Measurements from ENCODE around the gene REST.
"Not testable (repeated sequence)": the region's sequence is repeated elsewhere in the genome, so short reads cannot be mapped to it uniquely, and the experiment has no call there.

REST gene

GRCh38 chr4:56910172-56910967, 2.7 kb downstream of the REST start:
- DNase-seq (ENCODE audit: low spot score) = no peak

GRCh38 chr4:56914336-56914735, 6.6 kb downstream of the REST start:
- no peak for DNase-seq (ENCODE audit: low spot score)

- DNase-seq (ENCODE audit: low spot score) = not testable (repeated sequence)
Observed at GRCh38 chr4:56914977-56915376, 7.3 kb downstream of the REST start.

- no peak for DNase-seq (ENCODE audit: low spot score)
Observed at GRCh38 chr4:56927196-56927595, 19.5 kb downstream of the REST start.

GRCh38 chr4:56930638-56931037, 22.9 kb downstream of the REST start:
- no peak for DNase-seq (ENCODE audit: low spot score)

- DNase-seq (ENCODE audit: low spot score) = no peak
Observed at GRCh38 chr4:56931924-56932323, 24.2 kb downstream of the REST start.

GRCh38 chr4:56937262-56937661, 29.6 kb downstream of the REST start:
- DNase-seq (ENCODE audit: low spot score) = peak; percentile 9

GRCh38 chr4:56939826-56940225, 32.1 kb downstream of the REST start:
- DNase-seq (ENCODE audit: low spot score) = not testable (repeated sequence)

GRCh38 chr4:56940403-56940802, 32.7 kb downstream of the REST start:
- DNase-seq (ENCODE audit: low spot score) = no peak

- no peak for DNase-seq (ENCODE audit: low spot score)
Observed at GRCh38 chr4:56940971-56941370, 33.3 kb downstream of the REST start.

- no peak for DNase-seq (ENCODE audit: low spot score)
Observed at GRCh38 chr4:56941403-56941802, 33.7 kb downstream of the REST start.

- no peak for DNase-seq (ENCODE audit: low spot score)
Observed at GRCh38 chr4:56953680-56954520, 46.2 kb downstream of the REST start.

- no peak for DNase-seq (ENCODE audit: low spot score)
Observed at GRCh38 chr4:56958111-56958517, 50.4 kb downstream of the REST start.

- DNase-seq (ENCODE audit: low spot score) = no peak
Observed at GRCh38 chr4:56959100-56959499, 51.4 kb downstream of the REST start.

- DNase-seq (ENCODE audit: low spot score) = no peak
Observed at GRCh38 chr4:56961107-56961500, 53.4 kb downstream of the REST start.

- no peak for DNase-seq (ENCODE audit: low spot score)
Observed at GRCh38 chr4:56971383-56971782, 63.7 kb downstream of the REST start.

GRCh38 chr4:56972389-56972788, 64.7 kb downstream of the REST start:
- DNase-seq (ENCODE audit: low spot score) = no peak

GRCh38 chr4:56972809-56973208, 65.1 kb downstream of the REST start:
- no peak for DNase-seq (ENCODE audit: low spot score)

- DNase-seq (ENCODE audit: low spot score) = no peak
Observed at GRCh38 chr4:56973336-56973735, 65.6 kb downstream of the REST start.

GRCh38 chr4:56976283-56976836, 68.7 kb downstream of the REST start:
- peak; percentile 9 for DNase-seq (ENCODE audit: low spot score)

- DNase-seq (ENCODE audit: low spot score) = peak; percentile 59
Observed at GRCh38 chr4:56976837-56977320, 69.2 kb downstream of the REST start.

GRCh38 chr4:56977321-56978012, 69.8 kb downstream of the REST start, which contains the start of gene NOA1:
Gene NOA1, minus strand, starts transcription at chr4:56977606. Its CDS starts 21 bp downstream, at chr4:56977585.
- DNase-seq (ENCODE audit: low spot score) = peak; percentile 97
